Fibroblast of lung (primary cell): ENCODE results near the gene NPM1. TPM values are rescaled to one million over a fixed set of nuclear protein-coding genes. Genes with fewer than 3 reads are reported as not detected.

Source experiments
- DNase-seq, 2 donors: peaks; one replicate each; pipeline versions ENCODE4 v3.0.0 to v3.0.0-alpha.2; 2010; ENCODE audit warnings: low read depth in 2 of 2
- H2AFZ ChIP-seq: 2 replicates; pipeline ENCODE4 v1.5.1; 2012; ENCODE audit warnings: low read length, control low read depth, inconsistent platforms
- H3K27ac ChIP-seq: 2 replicates; pipeline ENCODE4 v1.5.1; 2011; ENCODE audit warnings: low read length, control low read depth; ENCODE audit not compliant: insufficient read depth
- H3K27me3 ChIP-seq: 2 replicates; pipeline ENCODE4 v1.5.1; 2011; ENCODE audit warnings: mild to moderate bottlenecking, low read length; ENCODE audit not compliant: control insufficient read depth, insufficient read depth
- H3K36me3 ChIP-seq: 2 replicates; pipeline ENCODE4 v1.5.1; 2011; ENCODE audit warnings: low read length; ENCODE audit not compliant: control insufficient read depth, insufficient read depth
- H3K4me1 ChIP-seq: 2 replicates; pipeline ENCODE4 v1.5.1; 2011; ENCODE audit warnings: low read length; ENCODE audit not compliant: control insufficient read depth, insufficient read depth; ENCODE audit errors: extremely low read depth
- H3K4me2 ChIP-seq: 2 replicates; pipeline ENCODE4 v1.5.1; 2011; ENCODE audit warnings: low read length, control low read depth; ENCODE audit not compliant: insufficient read depth; ENCODE audit errors: extremely low read depth
- H3K4me3 ChIP-seq, 4 experiments: fragments of 200-600 bp in 1 of 4; sonication (generic) in 1 of 4; replicated peaks in 1 of 4; 2 replicates each; pipeline ENCODE4 v1.5.1; 2011 to 2016; ENCODE audit warnings: low read length in 4 of 4, low read depth in 3 of 4, mild to moderate bottlenecking in 3 of 4, control low read depth in 2 of 4, inconsistent platforms in 1 of 4, mixed read lengths in 1 of 4; ENCODE audit not compliant: insufficient read depth in 1 of 4; ENCODE audit errors: control extremely low read depth in 1 of 4
- H3K79me2 ChIP-seq: 2 replicates; pipeline ENCODE4 v1.5.1; 2012; ENCODE audit warnings: mild to moderate bottlenecking, low read length, inconsistent platforms; ENCODE audit not compliant: control insufficient read depth, insufficient read depth
- H3K9ac ChIP-seq: 2 replicates; pipeline ENCODE4 v1.5.1; 2011; ENCODE audit warnings: mild to moderate bottlenecking, low read length, control low read depth; ENCODE audit not compliant: insufficient read depth
- H3K9me3 ChIP-seq: 2 replicates; pipeline ENCODE4 v1.5.1; 2012; ENCODE audit warnings: low read depth, low read length; ENCODE audit not compliant: control insufficient read depth, insufficient read depth
- H4K20me1 ChIP-seq: 2 replicates; pipeline ENCODE4 v1.5.1; 2011; ENCODE audit warnings: low read length; ENCODE audit not compliant: control insufficient read depth, insufficient read depth; ENCODE audit errors: extremely low read depth
- EZH2 ChIP-seq: IDR thresholded peaks from 2 replicates; pipeline ENCODE4 v1.5.1; 2012; ENCODE audit warnings: low read length, control low read depth, mild to moderate bottlenecking; ENCODE audit errors: missing control alignments
- polyA plus RNA-seq, 2 donors: library from polyadenylated mRNA; depleted of rRNA in 1 of 2; stranded (reverse) in 1 of 2; unstranded in 1 of 2; fragments of >200 nt; gene quantifications; 2 replicates each; pipeline ENCODE4 v1.2.1, GENCODE V29; 2011 to 2012; ENCODE audit warnings: missing spikeins in 1 of 2
- total RNA-seq: library from RNA; depleted of rRNA; stranded (reverse); fragments of >200 nt; gene quantifications from 2 replicates; pipeline ENCODE4 v1.2.1, GENCODE V29; 2014
- TF ChIP-seq, protein P1 (sequence below), 2 donors: IDR thresholded peaks in 1 of 2; conservative IDR thresholded peaks in 1 of 2; 1 replicate in 1 of 2; 2 replicates in 1 of 2; pipeline ENCODE4 v1.5.1; 2011 to 2012; ENCODE audit warnings: low read length in 2 of 2, control low read depth in 1 of 2, inconsistent platforms in 1 of 2, low read depth in 1 of 2, mild to moderate bottlenecking in 1 of 2

NPM1 gene
- total and polyA plus RNA-seq, 2 donors (not counting 1 experiment from before 2014, with no cell fraction given): 1,067 to 4,158 TPM

- Histone ChIP-seq H3K9me3 (no peaks in the 10 kb centered on the region), H3K27ac (no peak overlapping the region)
Observed at GRCh38 chr5:171445644-171446516, 58.2 kb downstream of the NPM1 start.

GRCh38 chr5:171447226-171447625, 59.6 kb downstream of the NPM1 start:
- H3K36me3 ChIP-seq: no peaks in the 10 kb centered on the region
- no peaks in the 10 kb centered on the region for H3K79me2 ChIP-seq
- no peak overlapping the region for H2AFZ ChIP-seq
- H3K4me2 ChIP-seq: no peak overlapping the region
- TF ChIP-seq, protein P1, sequence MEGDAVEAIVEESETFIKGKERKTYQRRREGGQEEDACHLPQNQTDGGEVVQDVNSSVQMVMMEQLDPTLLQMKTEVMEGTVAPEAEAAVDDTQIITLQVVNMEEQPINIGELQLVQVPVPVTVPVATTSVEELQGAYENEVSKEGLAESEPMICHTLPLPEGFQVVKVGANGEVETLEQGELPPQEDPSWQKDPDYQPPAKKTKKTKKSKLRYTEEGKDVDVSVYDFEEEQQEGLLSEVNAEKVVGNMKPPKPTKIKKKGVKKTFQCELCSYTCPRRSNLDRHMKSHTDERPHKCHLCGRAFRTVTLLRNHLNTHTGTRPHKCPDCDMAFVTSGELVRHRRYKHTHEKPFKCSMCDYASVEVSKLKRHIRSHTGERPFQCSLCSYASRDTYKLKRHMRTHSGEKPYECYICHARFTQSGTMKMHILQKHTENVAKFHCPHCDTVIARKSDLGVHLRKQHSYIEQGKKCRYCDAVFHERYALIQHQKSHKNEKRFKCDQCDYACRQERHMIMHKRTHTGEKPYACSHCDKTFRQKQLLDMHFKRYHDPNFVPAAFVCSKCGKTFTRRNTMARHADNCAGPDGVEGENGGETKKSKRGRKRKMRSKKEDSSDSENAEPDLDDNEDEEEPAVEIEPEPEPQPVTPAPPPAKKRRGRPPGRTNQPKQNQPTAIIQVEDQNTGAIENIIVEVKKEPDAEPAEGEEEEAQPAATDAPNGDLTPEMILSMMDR (conservative IDR thresholded peaks at IDR 0.05 in 1 of 2, IDR thresholded peaks at IDR 0.05 in 1 of 2; ENCODE audit: low read depth in 1 of 2, low read length in 2 of 2): no peak
- TF ChIP-seq EZH2: no peak
- H3K9me3 ChIP-seq: no peaks in the 10 kb centered on the region
- no peak overlapping the region for H3K4me3 ChIP-seq
- H3K27me3 ChIP-seq: no peaks in the 10 kb centered on the region
- peaks cover 13% of the 10 kb centered on the region for H3K4me1 ChIP-seq
- DNase-seq: peak in 1 of 2 donors; percentile 36
- no peak overlapping the region for H3K27ac ChIP-seq
- no peaks in the 10 kb centered on the region for H4K20me1 ChIP-seq
- H3K9ac ChIP-seq: no peak overlapping the region

More at GRCh38 chr5:171445644-171446516, 58.2 kb downstream of the NPM1 start:
- Histone ChIP-seq H3K36me3 (no peaks in the 10 kb centered on the region), H3K9ac (no peak overlapping the region), H4K20me1 (no peaks in the 10 kb centered on the region), H3K79me2 (no peaks in the 10 kb centered on the region), H3K4me3 (no peak overlapping the region), H3K4me1 (peaks cover 11% of the 10 kb centered on the region), H3K27me3 (no peaks in the 10 kb centered on the region), H2AFZ (no peak overlapping the region), H3K4me2 (no peak overlapping the region)
- DNase-seq: peak; percentile 84 to 86
- TF ChIP-seq, protein P1 (conservative IDR thresholded peaks at IDR 0.05 in 1 of 2, IDR thresholded peaks at IDR 0.05 in 1 of 2; ENCODE audit: low read depth in 1 of 2, low read length in 2 of 2): no peak
- TF ChIP-seq EZH2: no peak

DNA sequence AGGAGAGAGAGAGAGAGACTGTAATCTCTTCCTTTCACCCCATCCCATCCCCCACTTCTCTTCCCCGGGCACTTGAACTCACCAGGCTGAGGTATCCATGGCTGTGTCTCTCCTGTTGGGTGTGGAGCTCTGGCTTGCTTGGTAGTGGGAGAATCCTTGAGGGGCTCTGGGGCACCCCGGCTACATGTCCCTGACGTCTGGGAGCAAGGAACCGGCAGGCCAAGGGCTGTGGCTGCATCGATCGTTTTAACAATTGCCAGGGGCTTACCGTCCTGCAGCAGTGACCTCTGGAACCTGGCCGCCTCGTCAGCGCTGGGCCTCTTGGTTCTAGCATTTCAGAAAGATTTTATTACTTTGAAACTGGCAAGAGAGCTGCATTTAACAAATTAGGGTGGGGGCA, 61.8 kb downstream of the NPM1 start:
- no peak for DNase-seq
- H4K20me1 ChIP-seq: no peaks in the 10 kb centered on the region
- TF ChIP-seq, protein P1 (conservative IDR thresholded peaks at IDR 0.05 in 1 of 2, IDR thresholded peaks at IDR 0.05 in 1 of 2; ENCODE audit: low read depth in 1 of 2, low read length in 2 of 2): no peak
- TF ChIP-seq EZH2: no peak
- no peaks in the 10 kb centered on the region for H3K79me2 ChIP-seq
- no peak overlapping the region for H3K4me2 ChIP-seq
- H3K36me3 ChIP-seq: no peaks in the 10 kb centered on the region
- H2AFZ ChIP-seq: no peak overlapping the region
- no peaks in the 10 kb centered on the region for H3K9me3 ChIP-seq
- no peak overlapping the region for H3K9ac ChIP-seq
- H3K4me3 ChIP-seq: no peak overlapping the region
- H3K27ac ChIP-seq: no peak overlapping the region
- H3K27me3 ChIP-seq: peaks cover 2% of the 10 kb centered on the region
- peaks cover 13% of the 10 kb centered on the region for H3K4me1 ChIP-seq
